Uterus (tissue), 4 donors: ENCODE results near the gene PLB1. TPM values are rescaled to one million over a fixed set of nuclear protein-coding genes. Genes with fewer than 3 reads are reported as not detected.

Experiments
- DNase-seq, 2 donors: peaks; one replicate each; pipeline ENCODE4 v3.0.0-alpha.2; 2019 to 2020
- H3K27ac ChIP-seq, 2 donors: fragments of 200-600 bp; sonication (generic); 1 replicate in 1 of 2; 2 replicates in 1 of 2; pipeline ENCODE4 v1.5.1; 2016 to 2018
- H3K27me3 ChIP-seq, 2 donors: fragments of 200-600 bp; sonication (generic); one replicate each; pipeline ENCODE4 v1.5.1; 2018 to 2019; ENCODE audit warnings: control low read depth in 1 of 2
- H3K36me3 ChIP-seq, 2 donors: fragments of 200-600 bp; sonication (generic); one replicate each; pipeline ENCODE4 v1.5.1; 2019; ENCODE audit warnings: control low read depth in 1 of 2
- H3K4me1 ChIP-seq, 2 donors: fragments of 200-600 bp; sonication (generic); one replicate each; pipeline ENCODE4 v1.5.1; 2018 to 2019; ENCODE audit warnings: control low read depth in 1 of 2
- H3K4me3 ChIP-seq, 2 donors: fragments of 200-600 bp; sonication (generic); 1 replicate in 1 of 2; 2 replicates in 1 of 2; pipeline ENCODE4 v1.5.1; 2018 to 2019; ENCODE audit warnings: mild to moderate bottlenecking in 1 of 2
- H3K9me3 ChIP-seq, 2 donors: fragments of 200-600 bp; sonication (generic); one replicate each; pipeline ENCODE4 v1.5.1; 2019; ENCODE audit warnings: control low read depth in 1 of 2
- POLR2A ChIP-seq, 2 donors: fragments of 450-650 bp; IDR thresholded peaks; one replicate each; pipeline ENCODE4 v1.6.1; 2016; ENCODE audit warnings: antibody characterized with exemption in 2 of 2, mild to moderate bottlenecking in 1 of 2, moderate library complexity in 1 of 2
- intact Hi-C: fragments of 100-400 bp; cut with DNase I; formaldehyde crosslinking; loops from one replicate; pipeline ENCODE4 v1.15.1; 2023; ENCODE audit warnings: low total_unique reads
- total RNA-seq, 4 donors: library from RNA; depleted of rRNA in 3 of 4; stranded (reverse); fragments of >200 nt in 3 of 4; gene quantifications; one replicate each; pipeline versions ENCODE4 v1.1.0 to v1.2.4, GENCODE V29; 2014 to 2023
- TF ChIP-seq, protein P1 (sequence below), 4 experiments: fragments of 200-600 bp in 2 of 4; fragments of 450-650 bp in 2 of 4; sonication (generic) in 2 of 4; IDR thresholded peaks; one replicate each; pipeline ENCODE4 v1.5.1; 2016 to 2019; ENCODE audit warnings: antibody characterized with exemption in 4 of 4, mild to moderate bottlenecking in 2 of 4, moderate library complexity in 1 of 4
- donor health status: DM: yes; HTN: yes; CAD: no.

The PLB1 gene
- total RNA-seq, 4 donors from 2014 or later = 2.9 to 12.4 (median 5.2) TPM

DNA sequence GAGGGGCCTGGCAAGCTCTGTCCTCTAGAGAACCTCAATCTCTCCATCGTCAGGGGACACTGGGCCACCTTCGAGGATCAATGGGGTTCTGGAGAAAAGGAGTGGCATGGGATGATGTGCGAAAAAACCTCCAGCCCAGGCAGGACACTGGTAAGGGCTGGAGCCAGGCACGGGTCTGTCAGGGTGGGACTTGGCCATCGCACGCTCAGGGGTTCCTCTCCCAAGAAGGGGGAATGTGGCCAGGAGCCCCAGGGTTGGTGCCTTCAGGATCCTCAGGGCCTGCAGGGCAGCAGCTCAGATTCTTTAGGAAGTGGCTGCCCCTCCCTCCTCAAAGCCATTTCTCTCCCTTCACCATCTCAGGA is 46.8 kb upstream of the PLB1 start:
- no peak overlapping the region for H3K27ac ChIP-seq
- intact Hi-C loops = no loop called here

DNA sequence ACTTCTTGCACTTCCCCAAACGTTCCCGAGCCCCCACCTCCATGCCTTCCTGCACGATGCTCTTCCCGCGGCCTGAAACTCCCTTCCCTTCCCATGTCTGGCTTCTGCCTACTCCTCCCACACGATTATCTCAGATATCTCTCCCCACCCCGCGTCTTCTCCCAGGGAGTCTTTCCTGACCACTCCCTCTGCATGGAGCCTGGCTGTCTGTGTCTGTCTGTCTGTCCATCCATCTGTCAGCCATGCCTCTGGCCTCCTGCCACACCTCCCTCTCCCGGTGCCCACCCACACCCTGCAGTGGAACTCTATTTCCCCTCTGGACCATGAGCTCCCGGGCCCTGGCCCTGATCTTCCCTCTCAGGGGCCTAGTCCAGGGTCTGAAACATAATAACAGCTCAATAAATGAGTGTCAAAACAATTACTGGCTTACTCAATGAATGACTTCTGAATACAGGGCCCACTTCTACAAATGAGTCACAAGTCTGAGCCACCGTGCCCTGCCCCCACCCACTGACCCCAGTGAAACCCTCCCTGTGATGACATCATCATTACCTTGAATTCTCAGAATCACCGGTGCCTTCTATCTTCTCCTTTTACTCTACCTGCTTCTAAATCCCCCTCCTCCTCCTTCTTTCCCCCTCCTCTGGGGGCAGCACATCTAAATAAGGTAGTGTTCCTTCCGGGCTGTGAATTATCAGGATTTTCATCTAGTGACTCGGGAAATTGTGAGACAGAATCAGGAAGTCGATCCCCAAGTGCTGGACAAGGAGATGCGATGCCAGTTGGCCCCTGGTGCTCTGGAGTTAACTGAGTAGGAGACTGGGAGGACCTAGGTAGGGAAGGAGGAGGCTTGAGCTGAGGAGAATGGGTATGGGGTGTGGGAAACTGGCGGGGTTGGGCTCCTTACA is 46.1 kb upstream of the PLB1 start:
- no peak for DNase-seq
- H3K27ac ChIP-seq = no peak overlapping the region
- no peaks in the 10 kb centered on the region for H3K4me1 ChIP-seq

More for the DNA sequence above, 46.8 kb upstream of the PLB1 start:
- H3K9me3 ChIP-seq = no peaks in the 10 kb centered on the region
- H3K27me3 ChIP-seq = no peaks in the 10 kb centered on the region
- no peak for DNase-seq
- TF ChIP-seq POLR2A (IDR thresholded peaks at IDR 0.05) = no peak
- TF ChIP-seq, protein P1, sequence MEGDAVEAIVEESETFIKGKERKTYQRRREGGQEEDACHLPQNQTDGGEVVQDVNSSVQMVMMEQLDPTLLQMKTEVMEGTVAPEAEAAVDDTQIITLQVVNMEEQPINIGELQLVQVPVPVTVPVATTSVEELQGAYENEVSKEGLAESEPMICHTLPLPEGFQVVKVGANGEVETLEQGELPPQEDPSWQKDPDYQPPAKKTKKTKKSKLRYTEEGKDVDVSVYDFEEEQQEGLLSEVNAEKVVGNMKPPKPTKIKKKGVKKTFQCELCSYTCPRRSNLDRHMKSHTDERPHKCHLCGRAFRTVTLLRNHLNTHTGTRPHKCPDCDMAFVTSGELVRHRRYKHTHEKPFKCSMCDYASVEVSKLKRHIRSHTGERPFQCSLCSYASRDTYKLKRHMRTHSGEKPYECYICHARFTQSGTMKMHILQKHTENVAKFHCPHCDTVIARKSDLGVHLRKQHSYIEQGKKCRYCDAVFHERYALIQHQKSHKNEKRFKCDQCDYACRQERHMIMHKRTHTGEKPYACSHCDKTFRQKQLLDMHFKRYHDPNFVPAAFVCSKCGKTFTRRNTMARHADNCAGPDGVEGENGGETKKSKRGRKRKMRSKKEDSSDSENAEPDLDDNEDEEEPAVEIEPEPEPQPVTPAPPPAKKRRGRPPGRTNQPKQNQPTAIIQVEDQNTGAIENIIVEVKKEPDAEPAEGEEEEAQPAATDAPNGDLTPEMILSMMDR (IDR thresholded peaks at IDR 0.05) = no peak
- no peaks in the 10 kb centered on the region for H3K4me1 ChIP-seq
- H3K36me3 ChIP-seq = no peaks in the 10 kb centered on the region
- no peak overlapping the region for H3K4me3 ChIP-seq

DNA sequence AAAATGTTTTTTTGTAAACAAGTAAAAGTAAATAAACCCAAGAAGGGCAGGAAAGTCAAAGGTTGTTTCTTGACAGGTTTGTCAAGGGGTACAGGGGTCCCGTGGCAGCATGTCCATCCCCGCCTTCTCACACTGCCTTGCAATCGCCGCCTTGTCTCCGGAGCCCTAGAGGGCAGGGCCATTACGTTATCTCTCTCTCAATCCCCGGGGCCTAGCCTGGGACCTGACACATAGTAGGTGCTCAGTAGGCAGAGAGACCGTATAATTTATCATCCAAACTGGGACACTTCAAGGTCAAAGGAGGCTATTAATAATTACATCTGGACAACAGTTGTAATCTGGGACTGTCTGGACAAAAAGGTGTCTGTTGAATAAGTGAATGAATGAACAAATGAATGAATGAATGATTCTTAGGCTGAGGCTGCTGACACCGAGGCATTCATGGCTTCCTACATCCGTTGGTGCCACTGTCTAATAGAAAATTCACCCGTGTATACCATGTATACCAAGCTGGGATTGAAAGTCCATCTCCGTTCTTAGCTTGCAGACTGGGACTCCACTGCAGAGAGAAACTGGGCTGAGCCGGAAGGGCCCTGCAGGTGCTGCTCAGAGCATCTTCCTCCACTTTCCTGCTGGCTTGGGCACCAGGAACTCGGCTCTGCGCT is 44.8 kb upstream of the PLB1 start:
- no peak overlapping the region for H3K4me3 ChIP-seq
- H3K4me1 ChIP-seq = no peaks in the 10 kb centered on the region
- no peaks in the 10 kb centered on the region for H3K36me3 ChIP-seq
- no peaks in the 10 kb centered on the region for H3K27me3 ChIP-seq
- H3K9me3 ChIP-seq = no peaks in the 10 kb centered on the region
- TF ChIP-seq POLR2A (IDR thresholded peaks at IDR 0.05) = no peak
- TF ChIP-seq, protein P1 (IDR thresholded peaks at IDR 0.05) = no peak
- no peak overlapping the region for H3K27ac ChIP-seq
- DNase-seq = no peak
- intact Hi-C loops = loop anchor here (5.0 kb wide), 1 partner anchor 749 kb away; no protein-coding TSS in a partner anchor

More for the DNA sequence above, 46.1 kb upstream of the PLB1 start:
- no peak overlapping the region for H3K4me3 ChIP-seq
- TF ChIP-seq POLR2A (IDR thresholded peaks at IDR 0.05) = no peak
- TF ChIP-seq, protein P1 (IDR thresholded peaks at IDR 0.05) = no peak
- intact Hi-C loops = loop anchor here (5.0 kb wide), 1 partner anchor 747 kb away; no protein-coding TSS in a partner anchor
- no peaks in the 10 kb centered on the region for H3K9me3 ChIP-seq
- H3K36me3 ChIP-seq = no peaks in the 10 kb centered on the region
- H3K27me3 ChIP-seq = no peaks in the 10 kb centered on the region

DNA sequence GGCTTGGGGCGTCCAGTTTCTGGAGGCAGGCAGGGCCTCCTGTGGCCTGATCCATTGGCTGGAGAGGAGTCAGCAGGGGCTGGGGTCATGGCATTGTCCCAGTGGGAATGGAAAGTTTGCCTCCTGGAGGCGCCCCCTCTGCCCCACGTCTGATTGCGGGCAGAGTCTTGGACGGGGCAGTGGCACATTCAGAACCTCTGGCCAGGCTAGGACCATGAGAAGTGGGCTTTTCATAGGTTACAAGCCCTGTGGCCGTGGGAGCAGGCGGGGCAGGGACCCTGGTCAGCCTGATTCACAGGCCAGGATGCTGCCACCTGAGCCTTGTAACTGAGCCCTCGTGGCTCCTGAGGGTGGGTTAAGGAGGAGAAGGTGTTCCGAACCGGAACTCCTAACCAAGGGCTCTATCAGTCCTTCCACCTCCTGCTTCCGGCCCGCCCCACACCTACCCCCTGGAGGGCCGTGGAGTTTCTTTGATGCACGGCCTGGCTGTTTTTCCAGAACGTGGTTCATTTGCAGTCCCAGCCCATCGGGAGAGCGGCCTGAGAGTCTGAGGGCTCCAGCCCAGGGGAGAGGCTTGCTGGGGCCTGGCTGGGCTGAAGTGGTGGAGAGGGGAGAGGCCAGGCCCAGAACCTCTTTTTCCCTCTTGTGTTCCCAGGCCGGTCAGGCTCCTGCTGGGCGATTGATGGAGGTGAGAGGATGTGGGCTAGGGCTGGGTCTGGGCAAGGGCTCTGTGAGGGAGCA is 43.9 kb upstream of the PLB1 start:
- H3K27me3 ChIP-seq = no peaks in the 10 kb centered on the region
- DNase-seq = no peak

DNA sequence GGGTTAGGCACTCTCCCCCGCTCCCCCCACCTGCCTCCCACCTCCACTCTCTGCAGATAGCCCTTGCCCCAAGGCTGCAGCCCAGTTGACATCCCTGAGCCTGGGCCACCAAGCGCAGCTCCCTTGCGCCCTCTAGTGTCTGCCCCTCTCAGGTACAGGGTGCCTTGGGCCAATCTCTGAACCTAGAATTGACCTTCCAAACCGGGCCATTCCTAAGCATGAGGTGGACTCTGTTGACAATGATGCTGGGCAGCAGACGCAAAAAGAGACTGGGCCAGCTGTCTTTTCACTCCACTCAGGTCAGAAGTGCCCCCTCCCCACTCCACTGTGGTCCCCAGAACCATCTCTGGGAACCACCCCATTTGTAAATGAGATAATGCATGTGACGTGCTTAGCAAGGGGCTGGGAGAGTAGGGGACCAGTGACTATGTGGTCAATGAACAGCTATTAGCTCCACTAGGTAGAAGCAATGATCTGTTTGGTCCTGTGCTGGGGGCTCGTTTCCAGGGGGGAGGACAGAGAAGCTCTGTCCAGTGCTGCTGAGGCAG is 43.3 kb upstream of the PLB1 start:
- DNase-seq = peak; percentile 67 to 68
- Histone ChIP-seq H3K27me3 (no peaks in the 10 kb centered on the region), H3K4me3 (no peak overlapping the region), H3K27ac (no peak overlapping the region), H3K36me3 (no peaks in the 10 kb centered on the region), H3K9me3 (no peaks in the 10 kb centered on the region), H3K4me1 (no peaks in the 10 kb centered on the region)
- TF ChIP-seq POLR2A (IDR thresholded peaks at IDR 0.05) = no peak
- TF ChIP-seq, protein P1 (IDR thresholded peaks at IDR 0.05) = peak; percentile 82 to 88 (median 88)
- intact Hi-C loops = loop anchor here (5.0 kb wide), 1 partner anchor 750 kb away; no protein-coding TSS in a partner anchor

More for the DNA sequence above, 43.9 kb upstream of the PLB1 start:
- Histone ChIP-seq H3K27ac (no peak overlapping the region), H3K4me3 (no peak overlapping the region), H3K9me3 (no peaks in the 10 kb centered on the region), H3K4me1 (no peaks in the 10 kb centered on the region), H3K36me3 (no peaks in the 10 kb centered on the region)
- TF ChIP-seq POLR2A (IDR thresholded peaks at IDR 0.05) = no peak
- intact Hi-C loops = loop anchor here (5.0 kb wide), 1 partner anchor 750 kb away; no protein-coding TSS in a partner anchor
